T-helper 1 cell treated with Interleukin-12 subunit alpha and Interleukin-12 subunit beta and Interleukin-4 antibody, amounts not matched to agents 30 μg/mL and 1 μg/mL, for 36 hours (primary cell): ENCODE results near the gene FAM131C.

ENCODE experiments used
- H3K27ac Mint-ChIP-seq: one replicate; pipeline ENCODE4 v1.8.0; 2021; ENCODE audit warnings: mild to moderate bottlenecking, mixed read lengths
- H3K27me3 Mint-ChIP-seq: one replicate; pipeline ENCODE4 v1.8.0; 2021; ENCODE audit warnings: low read depth, mixed read lengths
- H3K36me3 Mint-ChIP-seq: one replicate; pipeline ENCODE4 v1.8.0; 2021; ENCODE audit warnings: low read depth, mixed read lengths
- H3K4me1 Mint-ChIP-seq: one replicate; pipeline ENCODE4 v1.8.0; 2021; ENCODE audit warnings: low read depth, mixed read lengths
- H3K4me3 Mint-ChIP-seq: one replicate; pipeline ENCODE4 v1.8.0; 2021; ENCODE audit warnings: mild to moderate bottlenecking, moderate library complexity, mixed read lengths
- H3K9me3 Mint-ChIP-seq: one replicate; pipeline ENCODE4 v1.8.0; 2021; ENCODE audit warnings: mixed read lengths

FAM131C gene

DNA sequence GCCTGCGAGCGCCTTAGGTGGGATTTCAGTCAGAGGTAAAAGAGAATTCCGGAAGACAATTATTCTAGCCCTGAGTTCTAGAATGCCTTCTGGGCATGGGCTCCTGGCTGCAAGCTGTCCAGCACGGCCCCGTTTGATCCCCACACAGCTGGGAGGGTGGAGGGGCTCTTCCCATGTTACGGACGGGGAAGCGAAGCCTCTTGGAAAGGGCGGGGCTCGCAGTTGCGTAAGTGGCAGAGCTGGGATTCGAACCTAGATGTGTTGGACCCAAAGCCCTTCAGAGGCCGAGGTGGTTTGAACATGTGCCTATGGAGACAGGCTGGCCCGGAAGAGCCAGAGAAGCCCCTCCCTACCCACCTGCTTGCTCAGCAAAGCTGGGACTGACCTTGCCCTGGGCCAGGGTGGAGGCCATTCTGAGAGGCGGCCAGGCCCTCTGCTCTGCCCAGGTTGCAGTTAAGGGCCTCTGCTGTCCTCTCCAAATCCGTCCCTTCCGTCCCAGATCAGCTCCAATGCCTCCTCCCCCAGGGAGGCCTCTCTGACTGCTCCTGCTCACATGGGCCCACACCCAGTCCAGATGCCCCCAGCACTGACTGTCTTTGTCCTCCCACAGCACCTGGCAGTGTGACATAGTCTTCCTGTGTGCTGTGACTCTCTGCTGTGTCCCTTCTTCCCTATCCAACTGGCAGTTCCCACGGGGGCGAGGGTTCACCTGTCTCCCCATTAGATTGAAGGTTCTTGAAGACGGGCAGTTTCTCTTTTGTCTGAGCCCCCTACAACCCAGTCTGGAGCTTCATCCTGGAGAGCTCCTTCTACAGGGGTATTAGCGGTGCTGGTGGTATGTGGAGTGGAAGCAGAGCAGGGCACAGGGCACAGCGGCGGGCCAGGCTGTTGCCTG is 54.5 kb downstream of the FAM131C start:
- H3K4me3 Mint-ChIP-seq, result no peak overlapping the region
- H3K27ac Mint-ChIP-seq, result no peak overlapping the region
- peaks cover 6% of the 10 kb centered on the region for H3K27me3 Mint-ChIP-seq
- H3K4me1 Mint-ChIP-seq, result no peaks in the 10 kb centered on the region
- H3K9me3 Mint-ChIP-seq, result no peaks in the 10 kb centered on the region
- no peaks in the 10 kb centered on the region for H3K36me3 Mint-ChIP-seq

DNA sequence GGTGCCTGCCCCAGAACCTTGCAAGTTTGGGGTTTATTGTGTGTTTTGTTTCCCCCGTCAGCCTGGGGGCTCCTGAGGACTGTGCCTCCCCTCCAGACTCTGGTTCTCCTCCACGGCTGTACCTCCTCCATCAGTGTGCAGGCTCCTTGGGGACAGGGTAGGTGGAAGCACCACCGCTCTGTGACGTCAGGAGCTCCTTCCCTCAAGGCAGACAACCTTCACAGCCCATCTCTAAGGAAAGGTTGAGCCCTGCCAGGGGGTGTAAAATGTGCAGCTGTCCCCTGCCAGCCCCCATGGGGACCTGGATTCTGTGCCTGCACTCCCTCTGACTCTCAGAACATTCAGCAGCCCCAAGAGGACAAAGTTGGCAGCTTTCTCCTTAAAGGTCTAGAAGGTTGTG is 55.1 kb downstream of the FAM131C start:
- Mint-ChIP-seq H3K27ac (no peak overlapping the region), H3K4me3 (no peak overlapping the region), H3K36me3 (no peaks in the 10 kb centered on the region), H3K27me3 (peaks cover 6% of the 10 kb centered on the region), H3K4me1 (no peaks in the 10 kb centered on the region), H3K9me3 (no peaks in the 10 kb centered on the region)

DNA sequence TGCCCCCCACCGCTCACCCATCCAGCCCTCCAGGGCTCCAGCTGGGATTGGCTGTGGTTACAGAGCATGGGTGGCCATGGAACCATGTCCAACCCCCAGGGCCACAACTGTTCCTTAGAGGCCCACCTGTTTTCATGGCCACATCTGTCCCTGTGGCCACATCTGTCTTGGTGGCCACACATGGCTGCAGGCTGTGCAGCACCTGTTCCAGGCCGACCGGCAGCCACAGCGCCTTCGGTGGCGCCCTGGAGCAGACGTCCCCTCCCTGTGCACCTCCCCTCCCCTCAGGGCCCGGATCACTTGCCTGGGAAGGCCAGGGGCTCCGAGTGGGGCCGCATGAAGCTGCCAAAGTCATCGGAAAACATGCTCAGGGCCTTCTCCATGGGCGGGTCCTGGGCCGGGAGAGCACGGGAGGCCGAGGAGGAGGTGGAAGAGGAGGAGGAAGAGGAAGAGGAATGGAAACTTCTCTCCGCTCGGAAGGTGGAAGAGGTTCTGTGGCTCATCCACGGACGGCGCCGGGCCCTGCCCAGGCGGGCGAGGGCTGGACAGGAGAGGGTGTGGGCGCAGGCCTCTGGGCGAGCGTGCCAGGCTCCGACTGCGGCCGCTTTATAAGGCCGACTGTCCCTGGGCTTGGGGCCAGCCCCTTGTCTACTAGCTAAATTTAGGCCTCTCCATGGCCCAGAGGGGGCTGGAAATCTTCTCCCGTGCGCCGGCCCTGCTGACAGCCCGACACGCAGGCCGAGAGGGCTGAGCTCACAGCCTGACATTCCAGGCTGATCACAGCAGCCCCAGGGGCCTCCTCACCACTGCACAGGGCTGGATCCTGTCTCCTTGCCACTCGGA is 55.8 kb downstream of the FAM131C start, which contains the start of gene HSPB7:
Gene HSPB7 (minus strand): TSS at position 583 of the 843 bp plus-strand sequence. CDS start 80 bp downstream, at position 503.
- Mint-ChIP-seq H3K36me3 (no peaks in the 10 kb centered on the region), H3K27me3 (peaks cover 6% of the 10 kb centered on the region), H3K9me3 (no peaks in the 10 kb centered on the region), H3K4me1 (no peaks in the 10 kb centered on the region), H3K27ac (no peak within 1 kb of the TSS), H3K4me3 (no peak within 1 kb of the TSS)

DNA sequence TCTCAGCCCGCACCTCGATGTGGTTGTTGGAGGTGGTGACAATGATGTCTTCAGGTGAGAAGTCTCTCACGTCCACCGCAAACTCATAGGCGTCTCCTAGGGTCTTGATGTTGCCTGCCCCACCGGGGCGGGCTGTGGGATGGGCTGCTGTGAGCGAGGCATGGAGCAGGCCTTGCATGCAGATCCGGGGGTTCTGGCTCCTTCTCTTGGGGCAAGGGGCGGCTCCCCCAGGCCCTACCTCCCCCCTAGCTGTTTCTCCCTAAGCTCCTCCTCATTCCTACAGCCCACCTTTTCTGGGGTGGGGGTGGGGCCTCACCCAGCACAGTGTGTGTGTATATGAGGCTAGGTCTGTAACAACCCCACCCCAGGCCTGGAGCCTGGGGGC is 56.4 kb downstream of the FAM131C start:
- H3K4me3 Mint-ChIP-seq, result no peak overlapping the region
- peaks cover 12% of the 10 kb centered on the region for H3K27me3 Mint-ChIP-seq
- no peaks in the 10 kb centered on the region for H3K36me3 Mint-ChIP-seq
- H3K4me1 Mint-ChIP-seq, result peaks cover 2% of the 10 kb centered on the region
- H3K27ac Mint-ChIP-seq, result no peak overlapping the region
- H3K9me3 Mint-ChIP-seq, result no peaks in the 10 kb centered on the region

DNA sequence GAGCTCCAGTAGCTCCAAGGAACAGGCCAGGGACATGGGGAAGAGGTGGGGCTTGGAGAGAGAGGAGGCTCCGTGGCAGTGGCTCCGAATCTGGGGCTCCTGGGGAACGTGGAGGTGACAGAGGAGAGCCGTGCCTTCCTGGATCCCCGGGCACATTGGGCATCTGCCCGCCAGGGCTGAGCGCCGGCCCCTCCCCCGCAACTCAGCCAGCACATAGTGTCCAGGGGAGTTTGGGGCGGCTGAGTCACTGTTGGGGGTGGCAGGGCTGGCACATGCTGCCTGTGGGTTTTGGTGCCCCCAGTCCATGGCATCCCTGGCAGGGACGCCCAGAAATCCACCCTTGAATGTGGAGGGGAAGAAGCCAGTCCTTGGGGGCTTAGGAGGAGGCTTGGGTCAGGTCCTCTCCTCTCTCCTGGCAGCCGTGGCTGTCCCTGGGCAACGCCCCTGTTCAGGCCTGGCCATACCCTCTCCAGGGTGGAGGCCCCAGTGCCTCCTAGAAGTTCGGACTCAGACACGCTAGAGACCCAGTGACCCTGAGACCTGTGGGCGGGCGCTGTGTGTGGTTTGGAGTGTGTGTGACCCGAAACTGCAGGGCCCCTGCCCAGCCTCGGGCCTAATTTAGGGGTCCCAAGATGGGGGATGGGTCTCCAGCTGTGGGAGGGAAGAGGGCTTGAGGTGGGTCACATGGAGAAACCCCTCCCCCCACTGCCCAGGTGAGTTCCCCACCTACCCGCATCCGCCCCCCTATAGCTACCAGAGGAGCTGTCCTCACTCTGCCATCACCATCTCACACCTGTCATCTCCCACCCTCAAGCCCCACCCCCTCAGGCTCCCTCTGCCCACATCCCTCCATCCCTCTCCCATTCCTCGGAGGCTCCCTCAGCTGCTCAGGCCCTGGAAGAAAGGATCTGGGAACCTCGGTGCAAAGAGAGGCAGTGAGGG is 57.2 kb downstream of the FAM131C start:
- no peak overlapping the region for H3K4me3 Mint-ChIP-seq
- H3K4me1 Mint-ChIP-seq, result peaks cover 2% of the 10 kb centered on the region
- no peaks in the 10 kb centered on the region for H3K36me3 Mint-ChIP-seq
- H3K27ac Mint-ChIP-seq, result no peak overlapping the region
- H3K27me3 Mint-ChIP-seq, result peaks cover 13% of the 10 kb centered on the region
- H3K9me3 Mint-ChIP-seq, result no peaks in the 10 kb centered on the region

DNA sequence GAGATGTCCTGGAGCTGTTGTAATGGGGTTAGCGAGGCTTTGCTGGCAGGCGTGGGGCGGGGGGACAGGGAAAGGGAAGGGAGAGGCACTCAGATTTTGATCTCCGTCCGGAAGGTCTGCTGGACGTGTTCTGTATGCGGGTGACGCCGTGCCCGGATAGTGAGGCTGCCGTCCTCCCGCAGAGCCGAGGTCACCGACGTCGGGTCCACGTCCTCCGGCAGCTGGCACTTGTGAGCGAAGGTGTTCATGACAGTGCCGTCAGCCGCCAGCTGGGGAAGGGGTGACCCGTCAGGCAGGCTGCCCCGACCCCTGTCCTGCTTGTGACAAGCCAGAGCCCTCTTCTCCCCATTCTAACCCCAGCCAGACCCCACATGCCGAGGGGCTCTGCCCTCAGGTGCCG is 58.0 kb downstream of the FAM131C start:
- H3K9me3 Mint-ChIP-seq, result no peaks in the 10 kb centered on the region
- no peak overlapping the region for H3K4me3 Mint-ChIP-seq
- H3K27me3 Mint-ChIP-seq, result peaks cover 13% of the 10 kb centered on the region
- H3K36me3 Mint-ChIP-seq, result no peaks in the 10 kb centered on the region
- peaks cover 2% of the 10 kb centered on the region for H3K4me1 Mint-ChIP-seq
- H3K27ac Mint-ChIP-seq, result no peak overlapping the region

DNA sequence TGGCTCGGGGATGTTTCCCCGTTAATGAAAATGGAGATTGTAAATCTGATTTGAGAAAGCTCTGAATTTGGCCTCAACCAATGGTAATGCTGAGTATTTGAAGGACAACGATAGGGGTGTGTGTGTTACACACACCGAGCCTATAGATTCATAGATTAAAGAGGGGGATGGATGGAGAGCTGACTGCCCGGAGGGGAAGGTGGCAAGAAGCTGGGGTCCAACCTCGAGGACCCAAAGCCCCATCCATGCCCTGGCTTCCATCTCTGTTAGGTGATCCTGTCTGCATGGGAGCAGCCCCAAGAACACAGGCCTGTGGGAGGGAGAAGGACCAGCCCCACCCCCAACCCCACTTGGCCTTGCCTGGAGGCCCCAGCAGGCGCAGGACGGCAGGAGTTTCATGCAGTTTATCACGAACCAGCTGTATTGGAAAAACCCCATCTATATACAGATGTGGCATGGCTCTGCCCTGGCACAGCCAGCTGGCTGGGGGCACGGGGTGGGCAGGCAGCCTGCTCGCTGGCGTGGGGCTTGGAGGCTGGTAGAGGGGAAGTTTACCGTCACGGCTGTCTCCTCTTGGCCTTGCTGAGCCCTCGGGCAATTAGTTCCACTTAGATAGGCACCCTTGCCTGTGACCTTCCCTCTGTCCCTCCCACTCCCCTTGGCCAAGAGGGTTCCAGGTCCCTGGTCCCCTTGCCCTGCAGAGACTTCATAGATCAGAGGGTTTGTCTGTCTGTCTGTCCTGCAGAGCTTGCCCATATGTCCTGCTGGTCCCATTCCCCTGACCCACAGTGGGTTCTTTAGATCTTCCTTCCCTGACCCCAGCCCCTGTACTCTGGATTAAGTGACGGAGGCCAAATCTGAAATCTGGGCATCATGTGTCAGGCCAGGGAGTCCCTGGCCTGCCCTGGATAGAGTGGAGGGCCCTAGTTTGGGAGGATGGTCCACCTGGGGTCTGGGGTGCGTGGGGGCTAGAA is 58.7 kb downstream of the FAM131C start:
- Mint-ChIP-seq H3K27me3 (peaks cover 11% of the 10 kb centered on the region), H3K4me3 (no peak overlapping the region), H3K36me3 (no peaks in the 10 kb centered on the region), H3K9me3 (no peaks in the 10 kb centered on the region), H3K4me1 (peaks cover 2% of the 10 kb centered on the region), H3K27ac (no peak overlapping the region)

DNA sequence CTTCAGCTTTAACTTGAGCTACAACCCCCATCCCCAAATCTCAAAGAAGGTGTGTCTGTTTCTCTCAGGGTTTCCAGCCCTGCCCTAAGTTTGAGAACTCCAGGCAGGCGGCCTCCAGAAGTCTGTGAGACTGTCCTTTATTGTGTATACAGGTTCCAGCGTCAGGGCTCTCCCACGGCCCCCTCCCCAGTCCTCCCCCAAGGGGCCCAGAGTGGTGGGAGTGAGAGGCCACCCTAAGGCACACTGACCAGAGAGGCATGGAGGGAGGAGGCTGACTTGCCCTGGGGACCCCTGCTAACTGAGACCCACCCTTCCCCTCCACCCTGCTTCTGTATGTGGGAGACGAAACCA is 59.6 kb downstream of the FAM131C start:
- peaks cover 10% of the 10 kb centered on the region for H3K27me3 Mint-ChIP-seq
- H3K27ac Mint-ChIP-seq, result no peak overlapping the region
- no peak overlapping the region for H3K4me3 Mint-ChIP-seq
- H3K36me3 Mint-ChIP-seq, result no peaks in the 10 kb centered on the region
- H3K4me1 Mint-ChIP-seq, result peaks cover 2% of the 10 kb centered on the region
- H3K9me3 Mint-ChIP-seq, result no peaks in the 10 kb centered on the region

DNA sequence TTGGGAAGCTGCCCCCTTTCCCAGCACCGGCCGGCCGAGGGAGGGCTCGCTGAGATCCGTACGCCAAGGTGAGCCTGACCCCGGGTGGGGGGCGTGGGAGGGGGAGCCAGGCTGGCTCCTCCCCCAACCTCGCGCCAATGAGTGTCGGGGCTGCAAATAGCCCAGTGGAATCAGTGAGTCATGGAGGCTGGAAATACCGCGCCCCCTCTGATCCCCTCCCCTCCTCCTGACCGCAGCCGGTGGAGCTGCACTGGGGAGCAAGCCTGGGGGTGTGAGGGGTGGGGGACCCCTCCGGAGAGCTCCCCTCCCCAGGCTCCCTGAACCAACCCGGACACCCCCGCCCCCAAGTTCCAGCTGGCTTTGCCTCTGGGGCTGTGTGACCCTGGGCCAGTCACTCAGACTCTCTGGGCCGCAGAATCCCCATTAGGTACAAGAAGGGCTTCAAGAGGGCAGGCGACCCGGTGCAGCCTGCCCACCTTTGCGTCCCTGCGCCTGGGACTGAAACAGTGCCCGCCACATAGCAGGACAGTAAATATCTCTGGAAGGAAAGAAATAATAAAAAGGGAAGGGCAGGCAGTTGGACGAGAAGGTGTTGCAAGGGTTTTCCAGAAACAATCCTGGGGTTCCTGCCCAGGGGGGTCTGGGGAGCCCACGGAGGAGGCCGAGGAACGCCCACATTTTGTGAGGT is 60.1 kb downstream of the FAM131C start:
- Mint-ChIP-seq H3K4me3 (no peak overlapping the region), H3K27me3 (peaks cover 10% of the 10 kb centered on the region), H3K4me1 (peaks cover 2% of the 10 kb centered on the region), H3K36me3 (no peaks in the 10 kb centered on the region), H3K27ac (no peak overlapping the region), H3K9me3 (no peaks in the 10 kb centered on the region)

DNA sequence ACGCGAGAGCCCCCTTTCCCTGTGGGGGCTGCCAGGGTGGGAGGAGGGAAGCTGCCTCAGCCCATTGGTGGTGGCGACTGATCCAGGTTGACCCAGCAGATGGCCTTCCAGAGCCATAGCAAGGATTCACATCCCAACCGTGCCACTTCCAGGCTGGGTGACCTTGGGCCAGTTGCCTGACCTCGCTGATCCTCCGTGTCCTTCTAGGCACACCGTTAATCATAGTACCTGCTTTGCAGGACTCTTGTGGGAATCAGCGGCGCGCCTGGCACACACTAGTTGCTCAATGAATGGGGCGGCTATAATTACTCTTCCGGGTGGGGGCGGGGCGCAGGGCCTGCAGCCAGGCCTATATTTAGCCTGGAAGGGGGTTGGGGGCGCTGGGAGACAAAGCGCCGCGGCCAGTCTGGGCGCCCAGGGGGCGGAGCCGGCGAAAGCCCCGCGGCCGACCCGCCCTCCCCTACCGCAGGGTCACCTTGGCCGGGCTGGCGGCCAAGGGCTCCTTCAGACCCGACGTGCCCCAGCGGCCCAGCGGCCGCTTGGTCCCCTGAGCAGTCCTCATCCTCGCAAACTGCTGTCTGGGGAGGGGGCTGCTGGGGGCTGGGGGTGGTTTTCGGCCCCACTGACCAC is 60.7 kb downstream of the FAM131C start:
- no peak overlapping the region for H3K4me3 Mint-ChIP-seq
- H3K27ac Mint-ChIP-seq, result no peak overlapping the region
- no peaks in the 10 kb centered on the region for H3K36me3 Mint-ChIP-seq
- H3K9me3 Mint-ChIP-seq, result no peaks in the 10 kb centered on the region
- peaks cover 6% of the 10 kb centered on the region for H3K4me1 Mint-ChIP-seq
- H3K27me3 Mint-ChIP-seq, result peaks cover 10% of the 10 kb centered on the region

DNA sequence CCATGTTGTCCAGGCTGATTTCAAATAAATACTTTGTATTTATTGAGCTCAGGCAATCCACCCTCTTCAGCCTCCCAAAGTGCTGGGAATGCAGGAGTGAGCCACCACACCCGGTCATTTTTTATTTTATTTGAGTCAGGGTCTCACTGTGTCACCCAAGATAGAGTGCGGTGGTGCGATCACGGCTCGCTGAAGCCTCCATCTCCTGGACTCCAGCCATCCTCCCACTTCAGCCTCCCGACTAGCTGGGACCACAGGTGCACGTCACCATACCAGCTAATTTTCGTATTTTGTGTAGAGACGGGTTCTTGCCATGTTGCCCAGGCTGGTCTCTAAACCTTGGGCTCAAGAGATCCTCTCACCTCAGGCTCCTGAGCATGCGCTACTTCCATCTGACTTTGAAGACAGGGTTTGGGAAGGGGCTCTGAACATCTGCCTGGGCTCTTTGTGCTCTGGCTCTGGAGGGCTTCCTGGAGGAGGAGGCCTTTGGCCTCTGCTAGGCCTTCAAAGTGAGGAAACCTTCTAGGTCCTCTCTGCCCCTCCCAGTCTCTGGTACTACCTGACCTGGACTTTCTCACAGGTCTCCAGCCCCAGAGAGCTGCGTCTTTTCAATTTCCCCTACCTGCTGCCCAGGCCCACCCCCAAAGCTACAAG is 61.4 kb downstream of the FAM131C start:
- no peak overlapping the region for H3K27ac Mint-ChIP-seq
- H3K4me3 Mint-ChIP-seq, result no peak overlapping the region
- peaks cover 10% of the 10 kb centered on the region for H3K27me3 Mint-ChIP-seq
- no peaks in the 10 kb centered on the region for H3K9me3 Mint-ChIP-seq
- H3K4me1 Mint-ChIP-seq, result peaks cover 8% of the 10 kb centered on the region
- H3K36me3 Mint-ChIP-seq, result no peaks in the 10 kb centered on the region

DNA sequence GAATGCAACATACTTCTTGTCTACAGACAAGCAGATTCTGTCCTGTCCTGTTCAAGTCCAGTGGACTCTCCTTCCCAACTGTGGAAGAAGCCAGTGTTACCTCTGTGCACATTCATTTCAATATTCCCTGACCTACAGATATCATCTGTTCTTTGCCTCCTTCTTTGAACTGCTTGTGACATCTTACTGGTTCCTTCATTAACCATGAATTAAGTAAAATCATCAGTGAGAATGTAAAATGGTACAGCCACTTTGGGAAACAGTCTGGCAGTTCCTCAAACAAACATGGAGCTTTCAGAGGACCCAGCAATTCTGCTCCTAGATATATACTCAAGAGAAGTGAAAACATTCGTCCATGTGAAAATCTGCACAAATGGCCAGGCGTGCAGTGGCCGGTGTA is 62.6 kb downstream of the FAM131C start:
- Mint-ChIP-seq H3K27me3 (peaks cover 10% of the 10 kb centered on the region), H3K27ac (no peak overlapping the region), H3K4me3 (no peak overlapping the region), H3K36me3 (no peaks in the 10 kb centered on the region), H3K9me3 (no peaks in the 10 kb centered on the region), H3K4me1 (peaks cover 14% of the 10 kb centered on the region)
